GM21529 (cell line): Measurements from ENCODE around the gene RPP40.

Source experiments
- ATAC-seq: cut with Tn5 transposase; IDR thresholded peaks from one replicate; pipeline ENCODE4 v1.9.1; 2021; ENCODE audit not compliant: unreplicated experiment

The RPP40 gene

GRCh38 chr6:4970739-4971395, 33.0 kb downstream of the RPP40 start:
- ATAC-seq = no peak

DNA sequence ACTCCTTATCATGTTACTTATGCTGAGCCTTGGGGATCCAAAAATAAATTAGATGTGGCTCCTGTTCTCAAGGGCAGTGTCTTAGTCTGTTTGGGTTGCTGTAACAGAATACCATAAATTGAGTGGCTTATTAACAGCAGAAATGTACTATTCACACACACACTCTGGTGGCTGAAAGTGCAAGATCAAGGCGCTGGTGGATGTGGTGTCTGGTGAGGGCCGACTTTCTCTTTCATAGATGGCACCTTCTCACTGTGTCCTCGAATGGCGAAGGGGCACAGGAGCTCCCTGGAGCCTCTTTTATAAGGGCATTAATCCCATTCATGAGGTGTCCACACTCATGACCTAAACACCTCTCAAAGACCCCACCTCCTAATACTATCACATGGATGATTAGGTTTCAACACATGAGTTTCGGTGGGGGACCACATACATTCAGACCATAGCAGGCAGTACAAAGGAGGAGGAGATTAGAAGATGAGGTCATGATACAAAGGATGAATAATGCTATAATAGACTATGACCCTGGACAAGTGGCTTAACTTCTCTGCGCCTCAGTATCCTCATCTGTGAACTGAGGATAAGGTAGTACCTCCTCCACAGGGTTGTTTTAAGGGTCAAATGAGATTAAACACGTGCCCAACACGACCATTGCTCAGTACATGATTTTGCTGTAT, 34.1 kb downstream of the RPP40 start:
- ATAC-seq = no peak

DNA sequence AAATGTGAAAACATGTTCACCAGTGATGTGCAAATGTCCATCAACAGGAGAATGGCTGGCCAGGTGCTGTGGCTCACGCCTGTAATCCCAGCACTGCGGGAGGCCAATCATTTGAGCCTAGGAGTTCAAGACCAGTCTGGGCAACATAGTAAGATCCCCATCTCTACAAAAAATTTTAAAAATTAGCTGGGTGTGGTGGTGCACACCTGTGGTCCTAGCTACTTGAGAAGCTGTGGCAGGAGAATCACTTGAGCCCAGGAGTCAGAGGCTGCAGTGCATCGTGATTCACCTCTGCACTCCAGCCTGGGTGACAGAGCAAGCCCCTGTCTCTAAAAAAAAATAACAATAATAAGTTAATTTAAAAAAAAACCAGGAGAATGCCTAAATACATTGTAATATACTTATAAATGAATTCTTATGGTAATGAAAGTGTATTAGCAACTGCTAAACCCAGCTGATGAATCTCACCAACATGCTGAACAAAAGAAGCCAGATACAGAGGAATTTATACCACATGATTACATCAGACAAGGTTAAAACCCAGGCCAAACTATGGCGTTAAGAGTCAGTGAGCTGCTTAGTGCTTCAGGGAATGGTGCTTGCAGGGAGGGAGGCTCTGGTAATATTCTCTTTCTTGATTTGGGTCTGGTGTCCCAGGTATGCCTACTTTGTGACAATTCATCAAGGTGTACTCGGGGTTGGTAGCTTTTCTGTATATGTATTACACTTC, 36.4 kb downstream of the RPP40 start:
- ATAC-seq = no peak

- no peak for ATAC-seq
Measured at GRCh38 chr6:4965562-4966389, 38.1 kb downstream of the RPP40 start.

GRCh38 chr6:4964675-4965561, 38.9 kb downstream of the RPP40 start:
- ATAC-seq = no peak

DNA sequence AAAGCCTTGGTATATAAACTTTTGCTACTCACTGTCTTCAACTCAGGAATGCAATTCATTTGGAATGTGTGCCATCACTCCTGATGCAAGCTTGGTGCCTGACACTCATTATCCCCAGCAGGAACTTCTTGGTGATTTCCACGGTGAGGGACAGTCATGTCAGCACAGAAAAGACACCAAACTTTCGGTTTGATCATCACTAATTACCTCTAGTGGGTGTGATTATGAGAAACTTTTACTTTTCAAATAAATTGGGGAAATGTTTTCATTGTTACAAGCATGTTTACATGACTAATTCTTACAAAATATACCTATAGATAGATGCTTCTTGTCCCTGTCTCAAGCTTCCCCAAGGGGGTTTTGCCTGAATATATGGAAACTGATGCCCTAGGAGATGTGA, 40.9 kb downstream of the RPP40 start:
- ATAC-seq = no peak

DNA sequence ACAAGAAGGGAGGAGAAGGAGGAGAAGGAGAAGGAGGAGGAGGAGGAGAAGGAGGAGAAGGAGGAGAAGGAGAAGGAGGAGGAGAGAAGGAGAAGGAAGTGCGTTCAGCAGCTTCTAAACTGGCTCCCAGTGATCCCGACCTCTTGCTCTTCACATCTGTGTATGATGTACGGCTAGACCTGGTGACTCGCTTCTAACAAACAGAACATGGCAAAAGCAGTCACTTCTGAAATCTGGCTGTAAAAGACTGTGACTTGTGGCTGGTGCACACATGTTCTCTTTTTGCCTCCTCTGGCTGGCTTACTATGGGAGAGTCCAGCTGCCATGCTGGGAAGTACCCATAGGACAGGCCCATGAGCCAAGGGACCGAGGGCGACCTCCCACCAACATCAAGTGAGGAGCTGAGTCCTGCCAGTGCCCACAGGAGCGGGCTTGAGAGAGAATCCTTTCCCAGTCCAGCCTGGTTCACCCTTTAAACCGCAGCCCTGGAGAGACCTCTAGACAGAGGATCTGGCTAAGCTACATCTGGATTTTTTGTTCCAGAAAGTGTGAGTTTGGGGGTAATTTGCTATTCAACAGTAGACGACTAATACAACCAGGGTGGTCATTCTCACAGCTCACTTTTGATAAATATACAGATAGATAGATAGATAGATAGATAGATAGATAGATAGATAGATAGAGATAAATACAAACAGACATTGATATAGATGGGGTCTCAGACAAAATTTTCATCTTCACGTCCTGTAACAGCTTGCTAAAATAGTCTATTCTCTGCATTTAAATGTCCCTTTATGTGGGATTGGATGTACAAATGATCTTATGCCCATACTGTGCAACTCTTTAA, 42.3 kb downstream of the RPP40 start:
- ATAC-seq = no peak

DNA sequence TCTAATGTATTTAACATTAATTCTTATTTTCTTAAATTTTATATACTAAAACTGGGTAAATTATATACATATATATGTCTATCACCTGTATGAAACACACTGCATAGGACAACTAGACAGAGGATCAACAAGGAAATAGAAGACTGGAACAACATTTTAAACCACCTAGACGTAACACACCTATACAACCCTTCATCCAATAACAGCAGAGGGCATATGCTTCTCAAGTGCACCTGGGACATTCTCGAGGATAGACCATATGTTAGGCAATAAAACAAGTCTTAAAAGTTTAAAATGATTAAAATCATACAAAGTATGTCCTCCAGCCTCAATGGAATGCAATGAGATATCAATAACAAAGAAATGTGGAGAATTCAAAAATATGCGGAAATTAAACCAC, 45.2 kb downstream of the RPP40 start:
- ATAC-seq = no peak

- no peak for ATAC-seq
Measured at GRCh38 chr6:4957521-4958231, 46.2 kb downstream of the RPP40 start.

- no peak for ATAC-seq
Measured at GRCh38 chr6:4956625-4957024, 47.2 kb downstream of the RPP40 start.

DNA sequence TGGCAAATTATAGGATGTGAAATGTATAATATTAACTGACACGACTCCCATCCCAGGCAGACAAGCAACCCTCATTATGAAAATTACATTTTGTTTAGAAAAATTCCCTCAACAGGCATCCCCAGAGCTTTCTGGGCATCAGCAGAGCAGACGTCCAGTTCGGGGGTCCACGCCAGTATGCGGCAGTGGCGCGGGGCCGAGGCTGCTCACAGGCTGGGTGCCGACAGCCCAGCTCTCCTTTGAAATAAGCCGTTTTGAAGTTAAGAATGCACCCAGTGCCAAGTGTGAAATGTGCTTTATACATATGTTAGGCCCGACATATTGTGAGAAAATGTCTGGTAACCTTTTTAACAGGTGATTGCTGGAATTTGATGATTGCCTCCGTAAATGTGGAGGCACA, 50.4 kb downstream of the RPP40 start:
- ATAC-seq = no peak

- ATAC-seq = no peak
Measured at GRCh38 chr6:4950836-4951533, 52.9 kb downstream of the RPP40 start.

GRCh38 chr6:4950076-4950475, 53.8 kb downstream of the RPP40 start:
- no peak for ATAC-seq

DNA sequence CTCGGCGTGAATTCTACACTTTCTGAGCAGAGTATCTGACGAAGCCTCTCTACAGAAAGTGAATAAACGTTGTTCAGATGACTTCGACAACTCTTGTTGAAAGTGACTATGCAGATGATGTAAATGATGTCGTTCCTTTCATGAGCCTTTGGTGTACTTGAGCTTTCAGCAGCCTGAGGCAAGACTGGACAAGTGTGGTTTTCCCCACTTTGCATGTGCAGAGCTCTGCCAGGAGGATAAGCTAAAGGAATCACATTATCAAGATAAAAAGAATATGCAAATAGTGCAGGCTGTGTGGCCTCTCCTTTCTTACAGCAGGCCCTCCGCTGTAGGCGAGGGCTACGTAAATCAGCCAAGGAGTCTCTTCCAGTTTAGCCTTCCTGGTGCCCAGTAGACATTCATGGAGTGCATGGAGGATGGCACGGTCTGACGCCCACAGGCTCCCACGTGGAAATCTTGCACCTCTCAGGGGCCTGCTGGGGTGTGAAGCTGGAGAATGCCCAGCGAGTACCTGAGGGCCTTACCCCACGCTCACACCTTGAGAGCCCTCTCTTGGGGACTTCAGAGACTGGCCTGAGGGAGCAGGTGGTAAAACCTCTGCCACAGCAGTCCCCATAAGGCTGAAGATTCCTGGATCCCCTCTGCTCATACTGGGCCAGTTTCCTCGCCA, 54.9 kb downstream of the RPP40 start:
- no peak for ATAC-seq

GRCh38 chr6:4947716-4948115, 56.1 kb downstream of the RPP40 start:
- no peak for ATAC-seq

DNA sequence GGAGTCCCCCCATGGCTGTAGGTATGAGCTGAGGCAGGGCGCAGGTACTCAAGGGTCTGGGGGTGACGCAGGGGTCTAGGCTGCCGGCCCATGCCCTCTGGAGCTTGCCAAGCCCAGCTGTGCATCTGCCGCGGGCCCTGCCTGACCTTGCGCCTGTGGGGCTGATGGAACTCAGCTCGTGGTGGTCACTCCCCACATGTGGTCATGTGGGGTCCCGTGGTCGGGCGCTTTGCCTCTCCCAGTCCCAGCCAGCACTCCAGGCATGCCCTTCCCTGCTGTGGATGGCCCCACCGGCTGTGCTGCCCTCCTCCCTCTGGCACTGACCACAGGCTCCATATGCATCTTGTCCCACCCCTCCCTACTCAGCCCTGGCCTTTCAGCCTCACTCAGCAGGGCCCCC, 57.3 kb downstream of the RPP40 start:
- no peak for ATAC-seq
